ENCODE measurements around the gene MRPS23. TPM values are rescaled to one million over a fixed set of nuclear protein-coding genes. Genes with fewer than 3 reads are reported as not detected.

The MRPS23 gene
- total and polyA plus RNA-seq, 2 of the 13 experiments (the other 11 are each of a cell fraction or from before 2014, with no cell fraction given) = 63.2 to 181 TPM

DNA sequence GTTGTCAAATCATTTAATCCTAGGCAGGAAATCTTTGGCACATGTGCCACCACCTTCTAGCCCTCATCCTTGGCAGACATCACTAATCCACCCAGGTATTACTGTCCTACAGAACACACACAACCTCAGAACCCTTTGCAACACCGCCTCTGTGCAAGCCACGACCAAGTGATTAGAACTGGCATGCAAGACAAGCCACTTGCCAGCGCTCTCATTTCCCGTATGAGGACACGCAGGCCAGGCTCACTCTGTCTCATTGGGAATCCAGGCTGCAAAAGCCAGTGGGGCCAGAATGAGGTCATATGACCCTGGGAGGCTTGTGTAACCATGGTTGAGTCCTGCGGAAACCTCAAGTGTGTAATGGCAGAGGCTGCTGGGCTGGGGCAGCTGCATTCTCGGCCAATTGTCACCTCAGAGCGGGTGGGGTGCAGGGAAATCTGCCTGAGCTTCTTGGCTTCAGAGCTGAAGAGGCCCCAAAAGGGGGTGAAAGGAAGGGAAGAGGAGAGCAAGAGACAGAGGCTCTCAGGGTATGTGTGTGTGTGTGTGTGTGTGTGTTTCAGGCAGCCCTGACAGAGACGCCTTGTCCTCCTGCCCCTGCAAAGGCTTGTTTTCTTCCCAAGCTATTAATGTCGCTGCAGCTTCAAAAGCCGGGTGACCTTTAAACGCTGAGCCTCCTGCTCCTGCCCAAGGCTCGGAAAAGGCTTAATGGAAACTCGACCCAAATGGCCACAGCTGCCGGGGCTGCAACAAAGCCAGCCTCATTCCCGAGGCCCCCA is 43.2 kb upstream of the MRPS23 start (continued):
- TF ChIP-seq SALL1 (CRISPR knock-in tag; IDR thresholded peaks at IDR 0.05) (no peak; the same call in 1 of the 2 replicates), PHF20 (CRISPR knock-in tag; IDR thresholded peaks at IDR 0.05) (no peak; the same call in 1 of the 2 replicates), MEIS2 (CRISPR knock-in tag; IDR thresholded peaks at IDR 0.05) (peak; percentile 12; the same call in 1 of the 2 replicates), KDM6A (CRISPR knock-in tag; IDR thresholded peaks at IDR 0.05; ENCODE audit: low read depth) (peak; percentile 53; the same call in 1 of the 2 replicates), ZNF264 (CRISPR knock-in tag; IDR thresholded peaks at IDR 0.05) (no peak), ZNF703 (CRISPR knock-in tag; IDR thresholded peaks at IDR 0.05; ENCODE audit: borderline replicate concordance) (0 out of 2 replicates have a peak, but pooled peaks have one; percentile 67), MED8 (CRISPR knock-in tag; IDR thresholded peaks at IDR 0.05; ENCODE audit: insufficient replicate concordance) (peak; percentile 41), ZNF839 (CRISPR knock-in tag; IDR thresholded peaks at IDR 0.05; ENCODE audit: borderline replicate concordance) (no peak; the same call in 1 of the 2 replicates), ZNF564 (CRISPR knock-in tag; IDR thresholded peaks at IDR 0.05) (peak; percentile 32; the same call in 1 of the 2 replicates), SRY (CRISPR knock-in tag; IDR thresholded peaks at IDR 0.05) (0 out of 2 replicates have a peak, but pooled peaks have one; percentile 2), ELF3 (CRISPR knock-in tag; IDR thresholded peaks at IDR 0.05) (peak; percentile 29; the same call in 1 of the 2 replicates), ZNF670 (CRISPR knock-in tag; IDR thresholded peaks at IDR 0.05; ENCODE audit: borderline replicate concordance) (peak; percentile 80; the same call in 1 of the 2 replicates), FOXK2 (IDR thresholded peaks at IDR 0.05) (0 out of 2 replicates have a peak, but pooled peaks have one; percentile 57), ZSCAN21 (CRISPR knock-in tag; IDR thresholded peaks at IDR 0.05; ENCODE audit: borderline replicate concordance) (no peak), DNMT1 (CRISPR knock-in tag; IDR thresholded peaks at IDR 0.05) (no peak), WIZ (CRISPR knock-in tag; IDR thresholded peaks at IDR 0.05) (no peak), MYNN (CRISPR knock-in tag; IDR thresholded peaks at IDR 0.05; ENCODE audit: low read depth) (no peak), RXRB (CRISPR knock-in tag; IDR thresholded peaks at IDR 0.05; ENCODE audit: borderline replicate concordance) (peak; percentile 78), NCOA2 (CRISPR knock-in tag; IDR thresholded peaks at IDR 0.05) (0 out of 2 replicates have a peak, but pooled peaks have one; percentile 10), ZNF12 (CRISPR knock-in tag; IDR thresholded peaks at IDR 0.05) (no peak)
- TF ChIP-seq, protein P1, sequence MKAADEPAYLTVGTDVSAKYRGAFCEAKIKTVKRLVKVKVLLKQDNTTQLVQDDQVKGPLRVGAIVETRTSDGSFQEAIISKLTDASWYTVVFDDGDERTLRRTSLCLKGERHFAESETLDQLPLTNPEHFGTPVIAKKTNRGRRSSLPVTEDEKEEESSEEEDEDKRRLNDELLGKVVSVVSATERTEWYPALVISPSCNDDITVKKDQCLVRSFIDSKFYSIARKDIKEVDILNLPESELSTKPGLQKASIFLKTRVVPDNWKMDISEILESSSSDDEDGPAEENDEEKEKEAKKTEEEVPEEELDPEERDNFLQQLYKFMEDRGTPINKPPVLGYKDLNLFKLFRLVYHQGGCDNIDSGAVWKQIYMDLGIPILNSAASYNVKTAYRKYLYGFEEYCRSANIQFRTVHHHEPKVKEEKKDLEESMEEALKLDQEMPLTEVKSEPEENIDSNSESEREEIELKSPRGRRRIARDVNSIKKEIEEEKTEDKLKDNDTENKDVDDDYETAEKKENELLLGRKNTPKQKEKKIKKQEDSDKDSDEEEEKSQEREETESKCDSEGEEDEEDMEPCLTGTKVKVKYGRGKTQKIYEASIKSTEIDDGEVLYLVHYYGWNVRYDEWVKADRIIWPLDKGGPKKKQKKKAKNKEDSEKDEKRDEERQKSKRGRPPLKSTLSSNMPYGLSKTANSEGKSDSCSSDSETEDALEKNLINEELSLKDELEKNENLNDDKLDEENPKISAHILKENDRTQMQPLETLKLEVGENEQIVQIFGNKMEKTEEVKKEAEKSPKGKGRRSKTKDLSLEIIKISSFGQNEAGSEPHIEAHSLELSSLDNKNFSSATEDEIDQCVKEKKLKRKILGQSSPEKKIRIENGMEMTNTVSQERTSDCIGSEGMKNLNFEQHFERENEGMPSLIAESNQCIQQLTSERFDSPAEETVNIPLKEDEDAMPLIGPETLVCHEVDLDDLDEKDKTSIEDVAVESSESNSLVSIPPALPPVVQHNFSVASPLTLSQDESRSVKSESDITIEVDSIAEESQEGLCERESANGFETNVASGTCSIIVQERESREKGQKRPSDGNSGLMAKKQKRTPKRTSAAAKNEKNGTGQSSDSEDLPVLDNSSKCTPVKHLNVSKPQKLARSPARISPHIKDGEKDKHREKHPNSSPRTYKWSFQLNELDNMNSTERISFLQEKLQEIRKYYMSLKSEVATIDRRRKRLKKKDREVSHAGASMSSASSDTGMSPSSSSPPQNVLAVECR (CRISPR knock-in tag; IDR thresholded peaks at IDR 0.05; ENCODE audit: borderline replicate concordance) = peak; percentile 9; the same call in 1 of the 2 replicates
- TF ChIP-seq, protein P2, sequence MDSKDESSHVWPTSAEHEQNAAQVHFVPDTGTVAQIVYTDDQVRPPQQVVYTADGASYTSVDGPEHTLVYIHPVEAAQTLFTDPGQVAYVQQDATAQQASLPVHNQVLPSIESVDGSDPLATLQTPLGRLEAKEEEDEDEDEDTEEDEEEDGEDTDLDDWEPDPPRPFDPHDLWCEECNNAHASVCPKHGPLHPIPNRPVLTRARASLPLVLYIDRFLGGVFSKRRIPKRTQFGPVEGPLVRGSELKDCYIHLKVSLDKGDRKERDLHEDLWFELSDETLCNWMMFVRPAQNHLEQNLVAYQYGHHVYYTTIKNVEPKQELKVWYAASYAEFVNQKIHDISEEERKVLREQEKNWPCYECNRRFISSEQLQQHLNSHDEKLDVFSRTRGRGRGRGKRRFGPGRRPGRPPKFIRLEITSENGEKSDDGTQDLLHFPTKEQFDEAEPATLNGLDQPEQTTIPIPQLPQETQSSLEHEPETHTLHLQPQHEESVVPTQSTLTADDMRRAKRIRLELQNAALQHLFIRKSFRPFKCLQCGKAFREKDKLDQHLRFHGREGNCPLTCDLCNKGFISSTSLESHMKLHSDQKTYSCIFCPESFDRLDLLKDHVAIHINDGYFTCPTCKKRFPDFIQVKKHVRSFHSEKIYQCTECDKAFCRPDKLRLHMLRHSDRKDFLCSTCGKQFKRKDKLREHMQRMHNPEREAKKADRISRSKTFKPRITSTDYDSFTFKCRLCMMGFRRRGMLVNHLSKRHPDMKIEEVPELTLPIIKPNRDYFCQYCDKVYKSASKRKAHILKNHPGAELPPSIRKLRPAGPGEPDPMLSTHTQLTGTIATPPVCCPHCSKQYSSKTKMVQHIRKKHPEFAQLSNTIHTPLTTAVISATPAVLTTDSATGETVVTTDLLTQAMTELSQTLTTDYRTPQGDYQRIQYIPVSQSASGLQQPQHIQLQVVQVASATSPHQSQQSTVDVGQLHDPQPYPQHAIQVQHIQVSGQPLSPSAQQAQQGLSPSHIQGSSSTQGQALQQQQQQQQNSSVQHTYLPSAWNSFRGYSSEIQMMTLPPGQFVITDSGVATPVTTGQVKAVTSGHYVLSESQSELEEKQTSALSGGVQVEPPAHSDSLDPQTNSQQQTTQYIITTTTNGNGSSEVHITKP (CRISPR knock-in tag; IDR thresholded peaks at IDR 0.05; ENCODE audit: low read depth) = no peak; the same call in none of the 2 replicates

Data from HepG2 (cell line).